Measurements from ENCODE around the gene KSR1. TPM values are rescaled to one million over a fixed set of nuclear protein-coding genes. Genes with fewer than 3 reads are reported as not detected.

The KSR1 gene
- total RNA-seq, 6 experiments from 2014 or later: 5.9 to 12.9 (median 8.7) TPM

DNA sequence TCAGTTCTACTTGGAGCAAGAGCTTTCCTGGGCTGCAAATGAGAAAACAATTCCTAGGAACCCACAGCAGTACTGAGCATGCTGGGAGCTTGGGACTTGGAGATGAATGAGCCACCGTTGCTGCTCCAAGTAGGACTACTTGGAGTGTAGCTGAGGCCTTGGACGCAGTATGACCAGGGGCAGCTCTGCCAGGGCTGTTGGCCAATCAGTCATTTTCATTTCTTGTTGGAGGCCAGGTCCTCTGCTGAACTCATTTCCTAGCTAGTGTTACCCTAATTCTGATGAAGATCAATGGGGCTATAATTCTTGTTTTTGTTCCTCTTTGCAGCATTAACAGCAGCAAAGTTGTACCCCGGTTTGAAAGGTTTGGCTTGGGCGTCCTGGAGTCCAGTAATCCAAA is 166.7 kb downstream of the KSR1 start:
- ATAC-seq: no peak
- intact Hi-C loops (cut with DNase I): no loop called here

GRCh38 chr17:27623614-27624013 is 167.4 kb downstream of the KSR1 start:
- H3K36me3 ChIP-seq: peaks cover 0 to 3% (median 0%) of the 10 kb centered on the region in 4 donors
- intact Hi-C loops (cut with DNase I): no loop called here
- no peaks in the 10 kb centered on the region for H3K9me3 ChIP-seq
- no peak overlapping the region for H3K4me3 ChIP-seq
- TF ChIP-seq POLR2A (IDR thresholded peaks at IDR 0.05): no peak
- TF ChIP-seq, protein P1, sequence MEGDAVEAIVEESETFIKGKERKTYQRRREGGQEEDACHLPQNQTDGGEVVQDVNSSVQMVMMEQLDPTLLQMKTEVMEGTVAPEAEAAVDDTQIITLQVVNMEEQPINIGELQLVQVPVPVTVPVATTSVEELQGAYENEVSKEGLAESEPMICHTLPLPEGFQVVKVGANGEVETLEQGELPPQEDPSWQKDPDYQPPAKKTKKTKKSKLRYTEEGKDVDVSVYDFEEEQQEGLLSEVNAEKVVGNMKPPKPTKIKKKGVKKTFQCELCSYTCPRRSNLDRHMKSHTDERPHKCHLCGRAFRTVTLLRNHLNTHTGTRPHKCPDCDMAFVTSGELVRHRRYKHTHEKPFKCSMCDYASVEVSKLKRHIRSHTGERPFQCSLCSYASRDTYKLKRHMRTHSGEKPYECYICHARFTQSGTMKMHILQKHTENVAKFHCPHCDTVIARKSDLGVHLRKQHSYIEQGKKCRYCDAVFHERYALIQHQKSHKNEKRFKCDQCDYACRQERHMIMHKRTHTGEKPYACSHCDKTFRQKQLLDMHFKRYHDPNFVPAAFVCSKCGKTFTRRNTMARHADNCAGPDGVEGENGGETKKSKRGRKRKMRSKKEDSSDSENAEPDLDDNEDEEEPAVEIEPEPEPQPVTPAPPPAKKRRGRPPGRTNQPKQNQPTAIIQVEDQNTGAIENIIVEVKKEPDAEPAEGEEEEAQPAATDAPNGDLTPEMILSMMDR (IDR thresholded peaks at IDR 0.05): no peak
- H3K27ac ChIP-seq: no peak overlapping the region
- ATAC-seq: no peak
- no peak for DNase-seq
- no peaks in the 10 kb centered on the region for H3K27me3 ChIP-seq
- no peaks in the 10 kb centered on the region for H3K4me1 ChIP-seq
- 90% methylated on average over 2 of the region's 6 CpGs for WGBS (ENCODE audit: insufficient coverage, low coverage, low lambda C conversion rate, missing lambda C conversion rate)

More for the DNA sequence above, 166.7 kb downstream of the KSR1 start:
- no peak for DNase-seq
- Histone ChIP-seq H3K9me3 (no peaks in the 10 kb centered on the region), H3K4me1 (no peaks in the 10 kb centered on the region), H3K27ac (no peak overlapping the region), H3K36me3 (peaks cover 0 to 9% (median 2%) of the 10 kb centered on the region in 4 donors), H3K27me3 (no peaks in the 10 kb centered on the region), H3K4me3 (no peak overlapping the region)
- 96% methylated on average over 4 of the region's 4 CpGs for WGBS (ENCODE audit: insufficient coverage, low coverage, low lambda C conversion rate, missing lambda C conversion rate)
- TF ChIP-seq, protein P1 (IDR thresholded peaks at IDR 0.05): no peak
- TF ChIP-seq POLR2A (IDR thresholded peaks at IDR 0.05): no peak

DNA sequence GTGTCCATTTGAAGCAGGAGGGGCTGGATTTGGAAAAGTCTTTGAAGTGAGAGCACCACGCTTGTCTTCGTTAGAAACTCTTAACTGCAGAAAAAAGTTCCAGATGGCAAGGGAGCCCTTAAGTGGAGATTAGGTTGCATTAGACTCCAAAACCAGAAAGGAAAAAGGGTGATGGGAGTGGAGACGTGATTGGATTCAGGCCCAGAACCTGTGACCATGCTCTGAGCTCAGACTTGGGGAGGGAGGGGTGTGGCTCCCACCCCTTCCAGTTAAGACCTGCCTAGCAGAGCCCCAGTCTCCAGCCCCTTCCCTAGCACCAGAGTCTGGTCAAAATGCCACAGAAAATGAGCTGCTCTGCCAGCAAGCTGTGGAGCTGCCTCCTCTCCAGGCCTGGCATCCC is 168.3 kb downstream of the KSR1 start:
- Histone ChIP-seq H3K27ac (no peak overlapping the region), H3K4me1 (no peaks in the 10 kb centered on the region), H3K27me3 (no peaks in the 10 kb centered on the region), H3K9me3 (no peaks in the 10 kb centered on the region), H3K36me3 (peaks cover 0 to 3% (median 0%) of the 10 kb centered on the region in 4 donors), H3K4me3 (no peak overlapping the region)
- intact Hi-C loops (cut with DNase I): no loop called here
- WGBS (ENCODE audit: insufficient coverage, low coverage, low lambda C conversion rate, missing lambda C conversion rate): 89% methylated on average over 3 of the region's 3 CpGs
- TF ChIP-seq, protein P1 (IDR thresholded peaks at IDR 0.05): no peak
- TF ChIP-seq POLR2A (IDR thresholded peaks at IDR 0.05): no peak
- DNase-seq (no peak), ATAC-seq (no peak)

DNA sequence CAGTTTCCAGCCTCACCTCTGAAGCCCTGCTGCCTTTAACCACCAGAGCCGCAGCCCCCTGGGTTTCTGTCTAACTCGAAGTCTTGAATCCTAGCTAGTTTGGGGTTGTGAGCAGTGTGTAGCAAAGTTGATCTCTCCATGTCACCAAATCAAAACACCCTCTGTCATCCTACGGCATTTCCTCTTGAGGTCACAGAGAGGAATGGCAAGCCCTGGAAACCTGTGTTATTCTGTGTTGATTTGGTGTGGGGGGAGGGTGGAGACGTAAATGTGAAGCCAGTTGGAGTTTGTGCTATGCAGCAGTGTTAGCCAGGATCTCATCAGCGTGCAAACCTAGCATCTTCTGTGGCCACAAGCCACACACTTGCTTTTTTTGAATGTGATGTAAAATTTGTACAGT is 169.6 kb downstream of the KSR1 start:
- no peak for TF ChIP-seq POLR2A (IDR thresholded peaks at IDR 0.05)
- TF ChIP-seq, protein P1 (IDR thresholded peaks at IDR 0.05): no peak
- 79% methylated on average over 3 of the region's 5 CpGs for WGBS (ENCODE audit: insufficient coverage, low coverage, low lambda C conversion rate, missing lambda C conversion rate)
- Histone ChIP-seq H3K36me3 (peaks cover 0 to 3% (median 0%) of the 10 kb centered on the region in 4 donors), H3K4me1 (no peaks in the 10 kb centered on the region), H3K4me3 (no peak overlapping the region), H3K27me3 (no peaks in the 10 kb centered on the region), H3K9me3 (no peaks in the 10 kb centered on the region), H3K27ac (no peak overlapping the region)
- no peak for DNase-seq
- no peak for ATAC-seq
- intact Hi-C loops (cut with DNase I): no loop called here

- peaks cover 0 to 3% (median 0%) of the 10 kb centered on the region in 4 donors for H3K36me3 ChIP-seq
- no peaks in the 10 kb centered on the region for H3K4me1 ChIP-seq
- H3K4me3 ChIP-seq: no peak overlapping the region
- WGBS (ENCODE audit: insufficient coverage, low coverage, low lambda C conversion rate, missing lambda C conversion rate): 85% methylated on average over 2 of the region's 10 CpGs
- H3K27ac ChIP-seq: no peak overlapping the region
- no peaks in the 10 kb centered on the region for H3K27me3 ChIP-seq
- intact Hi-C loops (cut with DNase I): no loop called here
- DNase-seq: no peak
- no peak for TF ChIP-seq POLR2A (IDR thresholded peaks at IDR 0.05)
- TF ChIP-seq, protein P1 (IDR thresholded peaks at IDR 0.05): no peak
- ATAC-seq: no peak
- H3K9me3 ChIP-seq: no peaks in the 10 kb centered on the region
Observed at GRCh38 chr17:27627514-27627913, 171.3 kb downstream of the KSR1 start.
